ENCODE data around the gene CFAP77. TPM values are rescaled to one million over a fixed set of nuclear protein-coding genes. Genes with fewer than 3 reads are reported as not detected.

Gene CFAP77
- total and polyA plus RNA-seq, 4 donors, result 4.9 to 12.8 (median 6.2) TPM

- DNase-seq (no peak), ATAC-seq (ENCODE audit: insufficient read depth, low FRiP score) (no peak)
- 76 to 86% methylated on average over 21 of the region's 21 CpGs for WGBS, 2 donors
- Histone ChIP-seq H3K9me3 (ENCODE audit: control insufficient read depth in 4 of 4, insufficient read depth in 3 of 4, low read length in 3 of 4) (peaks cover 0 to 9% (median 0%) of the 10 kb centered on the region in 4 donors), H3K4me3 (no peak overlapping the region), H3K27ac (ENCODE audit: low read depth in 1 of 2, low read length in 1 of 2) (no peak overlapping the region), H3K4me1 (ENCODE audit: control insufficient read depth in 5 of 5, insufficient read depth in 5 of 5, low read length in 5 of 5) (peaks cover 0 to 13% (median 2%) of the 10 kb centered on the region in 5 donors), H3K27me3 (ENCODE audit: control insufficient read depth in 3 of 3, insufficient read depth in 3 of 3, low read length in 2 of 3) (no peaks in the 10 kb centered on the region), H3K9ac (ENCODE audit: insufficient read depth in 1 of 2, low read length in 2 of 2) (no peak overlapping the region), H3K36me3 (ENCODE audit: control insufficient read depth in 4 of 4, insufficient read depth in 4 of 4, low read length in 4 of 4) (no peaks in the 10 kb centered on the region)
- no peak for TF ChIP-seq CTCF (IDR thresholded peaks at IDR 0.05; ENCODE audit: control extremely low read depth, extremely low read depth)
Measured at GRCh38 chr9:132547976-132548730, 138.1 kb downstream of the CFAP77 start.

GRCh38 chr9:132548751-132549640 lies 139.0 kb downstream of the CFAP77 start:
- H3K36me3 ChIP-seq (ENCODE audit: control insufficient read depth in 4 of 4, insufficient read depth in 4 of 4, low read length in 4 of 4), result no peaks in the 10 kb centered on the region
- peaks cover 0 to 9% (median 0%) of the 10 kb centered on the region in 4 donors for H3K9me3 ChIP-seq (ENCODE audit: control insufficient read depth in 4 of 4, insufficient read depth in 3 of 4, low read length in 3 of 4)
- peak in 2 of 3 donors; percentile 29 for DNase-seq
- TF ChIP-seq CTCF (IDR thresholded peaks at IDR 0.05; ENCODE audit: control extremely low read depth, extremely low read depth), result no peak
- 57 to 70% methylated on average over 17 of the region's 17 CpGs for WGBS, 2 donors
- H3K9ac ChIP-seq (ENCODE audit: insufficient read depth in 1 of 2, low read length in 2 of 2), result no peak overlapping the region
- no peak overlapping the region for H3K27ac ChIP-seq (ENCODE audit: low read depth in 1 of 2, low read length in 1 of 2)
- H3K4me1 ChIP-seq (ENCODE audit: control insufficient read depth in 5 of 5, insufficient read depth in 5 of 5, low read length in 5 of 5), result peaks cover 0 to 13% (median 2%) of the 10 kb centered on the region in 5 donors
- no peak overlapping the region for H3K4me3 ChIP-seq
- H3K27me3 ChIP-seq (ENCODE audit: control insufficient read depth in 3 of 3, insufficient read depth in 3 of 3, low read length in 2 of 3), result peaks cover 0 to 3% (median 0%) of the 10 kb centered on the region in 3 donors
- ATAC-seq (ENCODE audit: insufficient read depth, low FRiP score), result no peak

GRCh38 chr9:132551556-132551955 lies 141.5 kb downstream of the CFAP77 start:
- Histone ChIP-seq H3K27ac (ENCODE audit: low read depth in 1 of 2, low read length in 1 of 2) (no peak overlapping the region), H3K4me1 (ENCODE audit: control insufficient read depth in 5 of 5, insufficient read depth in 5 of 5, low read length in 5 of 5) (peaks cover 0 to 6% (median 0%) of the 10 kb centered on the region in 5 donors), H3K27me3 (ENCODE audit: control insufficient read depth in 3 of 3, insufficient read depth in 3 of 3, low read length in 2 of 3) (peaks cover 0 to 11% (median 4%) of the 10 kb centered on the region in 3 donors), H3K9me3 (ENCODE audit: control insufficient read depth in 4 of 4, insufficient read depth in 3 of 4, low read length in 3 of 4) (peaks cover 0 to 6% (median 0%) of the 10 kb centered on the region in 4 donors), H3K36me3 (ENCODE audit: control insufficient read depth in 4 of 4, insufficient read depth in 4 of 4, low read length in 4 of 4) (no peaks in the 10 kb centered on the region), H3K4me3 (no peak overlapping the region), H3K9ac (ENCODE audit: insufficient read depth in 1 of 2, low read length in 2 of 2) (no peak overlapping the region)
- DNase-seq (no peak), ATAC-seq (ENCODE audit: insufficient read depth, low FRiP score) (no peak)
- TF ChIP-seq CTCF (IDR thresholded peaks at IDR 0.05; ENCODE audit: control extremely low read depth, extremely low read depth), result no peak
- WGBS, 2 donors, result 91% methylated on average over 13 of the region's 13 CpGs

All from lung (tissue), 12 donors.